HS-5 (cell line): ENCODE measurements around the gene EXOG.

ENCODE experiments used
- DNase-seq: peaks from one replicate; pipeline ENCODE4 v3.0.0-alpha.2; 2012; ENCODE audit warnings: low read depth

EXOG gene

GRCh38 chr3:38473229-38473628 is 22.9 kb upstream of the EXOG start:
- no peak for DNase-seq

GRCh38 chr3:38474928-38475605 is 21.1 kb upstream of the EXOG start:
- no peak for DNase-seq

GRCh38 chr3:38475716-38476115 is 20.4 kb upstream of the EXOG start:
- no peak for DNase-seq

GRCh38 chr3:38476157-38476756 is 19.9 kb upstream of the EXOG start:
- DNase-seq = no peak

- DNase-seq = no peak
Measured at GRCh38 chr3:38477057-38477820, 18.9 kb upstream of the EXOG start.

GRCh38 chr3:38477839-38478450 is 18.2 kb upstream of the EXOG start:
- DNase-seq = no peak

GRCh38 chr3:38478901-38479300 is 17.2 kb upstream of the EXOG start:
- no peak for DNase-seq

- no peak for DNase-seq
Measured at GRCh38 chr3:38479431-38480092, 16.6 kb upstream of the EXOG start.

GRCh38 chr3:38480093-38480445 is 16.1 kb upstream of the EXOG start:
- no peak for DNase-seq

GRCh38 chr3:38480930-38481329 is 15.2 kb upstream of the EXOG start:
- DNase-seq = no peak

- DNase-seq = no peak
Measured at GRCh38 chr3:38482951-38483350, 13.2 kb upstream of the EXOG start.

- DNase-seq = no peak
Measured at GRCh38 chr3:38487323-38487722, 8.8 kb upstream of the EXOG start.

- no peak for DNase-seq
Measured at GRCh38 chr3:38488949-38489348, 7.2 kb upstream of the EXOG start.

- no peak for DNase-seq
Measured at GRCh38 chr3:38489766-38490165, 6.4 kb upstream of the EXOG start.

GRCh38 chr3:38490281-38491030 is 5.7 kb upstream of the EXOG start:
- no peak for DNase-seq

GRCh38 chr3:38491215-38491614 is 4.9 kb upstream of the EXOG start:
- no peak for DNase-seq

- DNase-seq = peak; percentile 16
Measured at GRCh38 chr3:38493031-38493430, 3.1 kb upstream of the EXOG start.

- DNase-seq = peak; percentile 24
Measured at GRCh38 chr3:38497031-38497430, 891 bp downstream of the EXOG start.

- no peak for DNase-seq
Measured at GRCh38 chr3:38500688-38501417, 4.7 kb downstream of the EXOG start.

GRCh38 chr3:38507120-38507519 is 11.0 kb downstream of the EXOG start:
- no peak for DNase-seq

- no peak for DNase-seq
Measured at GRCh38 chr3:38509732-38510131, 13.6 kb downstream of the EXOG start.
